Melanocyte of skin (primary cell): ENCODE results near the gene GOLGA3. TPM values are rescaled to one million over a fixed set of nuclear protein-coding genes. Genes with fewer than 3 reads are reported as not detected.

Source experiments
- small RNA-seq, 2 donors: library from RNA; depleted of rRNA; stranded (forward); fragments of <200 nt; gene quantifications; one replicate each; pipeline ENCODE3, GENCODE V24; 2012
- total RNA-seq, 2 donors: library from RNA; depleted of rRNA; stranded (reverse); fragments of >200 nt; gene quantifications; 2 replicates each; pipeline ENCODE4 v1.2.3, GENCODE V29; 2012

GOLGA3 gene, protein sequence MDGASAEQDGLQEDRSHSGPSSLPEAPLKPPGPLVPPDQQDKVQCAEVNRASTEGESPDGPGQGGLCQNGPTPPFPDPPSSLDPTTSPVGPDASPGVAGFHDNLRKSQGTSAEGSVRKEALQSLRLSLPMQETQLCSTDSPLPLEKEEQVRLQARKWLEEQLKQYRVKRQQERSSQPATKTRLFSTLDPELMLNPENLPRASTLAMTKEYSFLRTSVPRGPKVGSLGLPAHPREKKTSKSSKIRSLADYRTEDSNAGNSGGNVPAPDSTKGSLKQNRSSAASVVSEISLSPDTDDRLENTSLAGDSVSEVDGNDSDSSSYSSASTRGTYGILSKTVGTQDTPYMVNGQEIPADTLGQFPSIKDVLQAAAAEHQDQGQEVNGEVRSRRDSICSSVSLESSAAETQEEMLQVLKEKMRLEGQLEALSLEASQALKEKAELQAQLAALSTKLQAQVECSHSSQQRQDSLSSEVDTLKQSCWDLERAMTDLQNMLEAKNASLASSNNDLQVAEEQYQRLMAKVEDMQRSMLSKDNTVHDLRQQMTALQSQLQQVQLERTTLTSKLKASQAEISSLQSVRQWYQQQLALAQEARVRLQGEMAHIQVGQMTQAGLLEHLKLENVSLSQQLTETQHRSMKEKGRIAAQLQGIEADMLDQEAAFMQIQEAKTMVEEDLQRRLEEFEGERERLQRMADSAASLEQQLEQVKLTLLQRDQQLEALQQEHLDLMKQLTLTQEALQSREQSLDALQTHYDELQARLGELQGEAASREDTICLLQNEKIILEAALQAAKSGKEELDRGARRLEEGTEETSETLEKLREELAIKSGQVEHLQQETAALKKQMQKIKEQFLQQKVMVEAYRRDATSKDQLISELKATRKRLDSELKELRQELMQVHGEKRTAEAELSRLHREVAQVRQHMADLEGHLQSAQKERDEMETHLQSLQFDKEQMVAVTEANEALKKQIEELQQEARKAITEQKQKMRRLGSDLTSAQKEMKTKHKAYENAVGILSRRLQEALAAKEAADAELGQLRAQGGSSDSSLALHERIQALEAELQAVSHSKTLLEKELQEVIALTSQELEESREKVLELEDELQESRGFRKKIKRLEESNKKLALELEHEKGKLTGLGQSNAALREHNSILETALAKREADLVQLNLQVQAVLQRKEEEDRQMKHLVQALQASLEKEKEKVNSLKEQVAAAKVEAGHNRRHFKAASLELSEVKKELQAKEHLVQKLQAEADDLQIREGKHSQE (N-terminal part only)
- 10 to 100 TPM; 59.9 to 62.3 TPM for total RNA-seq

DNA sequence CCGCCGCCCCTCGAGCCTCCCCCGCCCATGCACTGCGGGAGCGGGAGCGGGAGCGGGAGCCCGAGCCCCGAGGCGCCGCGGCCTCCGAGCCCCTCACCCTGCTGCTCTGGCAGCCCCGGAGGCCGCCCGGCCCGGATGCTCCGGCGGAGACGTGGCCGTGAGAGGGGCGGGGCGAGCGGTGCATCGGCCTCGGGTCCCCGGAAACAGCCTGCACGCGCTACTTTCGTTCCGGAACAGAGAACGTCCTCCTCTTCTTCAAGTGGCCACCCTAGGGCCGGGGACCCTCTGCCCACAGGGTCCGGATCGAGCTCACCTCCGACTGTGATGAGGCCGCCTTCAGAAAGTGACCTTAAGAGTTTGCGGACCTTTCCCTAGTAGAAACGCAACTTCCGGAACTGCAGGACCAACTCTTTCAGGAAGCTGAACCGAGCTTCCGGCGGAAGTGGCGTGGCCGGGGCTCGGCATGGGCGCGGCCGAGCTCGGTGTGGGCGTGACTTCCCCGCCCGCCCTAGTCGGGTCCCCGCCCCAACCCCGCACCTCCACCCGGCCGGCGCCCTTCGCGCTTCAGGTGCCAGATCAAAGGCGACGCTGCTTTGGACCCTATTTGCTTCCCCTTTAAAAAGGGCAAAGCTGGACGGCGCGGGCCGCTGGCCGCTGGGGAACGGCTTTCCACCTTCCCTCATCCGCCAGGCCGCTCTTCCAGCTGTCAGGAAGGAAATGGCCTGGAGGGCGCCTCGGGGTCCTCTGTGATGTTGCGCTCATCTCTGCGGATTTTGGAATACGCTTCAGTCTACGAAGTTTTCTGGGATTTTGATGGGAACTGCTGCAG, at the start of gene GOLGA3:
TSS of gene GOLGA3 (minus strand) at position 164 of the 829 bp plus-strand sequence. CDS start 6,741 bp downstream, outside the sequence.

DNA sequence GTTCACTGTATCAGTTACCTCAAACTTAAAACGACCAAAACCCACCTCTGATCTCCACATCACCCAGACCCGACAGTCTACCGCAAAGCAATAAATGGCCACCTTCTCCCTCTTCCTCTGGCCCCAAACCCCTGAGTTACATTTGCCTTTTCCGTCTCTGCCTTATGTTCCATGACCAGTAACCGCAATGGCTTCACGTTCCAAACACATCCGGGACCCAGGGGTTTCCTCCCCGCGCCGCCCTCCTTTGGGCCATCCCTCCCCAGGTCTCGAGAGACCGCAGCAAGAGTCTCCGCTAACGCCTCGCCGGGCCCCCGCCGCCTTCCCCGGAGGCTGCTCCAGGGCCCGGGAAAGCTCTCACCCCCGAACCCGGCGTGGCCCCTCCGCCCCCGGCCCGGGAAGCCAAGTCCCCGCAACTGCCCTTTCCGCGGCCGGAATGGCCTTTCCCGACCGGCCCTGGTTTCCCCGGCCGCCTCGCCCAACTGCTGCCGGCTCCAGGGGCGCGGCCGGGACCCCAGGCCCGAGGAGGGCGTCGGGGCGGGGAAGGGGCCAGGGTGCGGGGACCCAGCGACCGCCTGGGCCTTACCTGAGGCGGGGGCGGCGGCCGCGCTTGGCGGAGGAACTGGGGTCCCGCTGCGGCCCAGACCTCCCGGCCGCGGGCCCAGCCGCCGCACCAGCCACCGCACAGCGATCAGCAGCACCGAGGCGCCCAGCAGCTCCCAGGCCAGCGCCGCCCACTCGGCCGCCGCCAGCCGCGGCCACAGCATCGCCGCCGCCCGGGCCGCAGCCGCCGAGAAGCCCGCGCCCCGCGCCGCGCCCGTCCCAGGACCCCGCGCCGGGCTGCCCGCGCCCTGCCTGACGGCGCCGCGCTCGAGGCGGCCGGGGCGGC, 67.4 kb downstream of the GOLGA3 start, which contains the start of gene ANKLE2:
TSS of gene ANKLE2 (minus strand) at position 801 of the 889 bp plus-strand sequence. CDS start at position 767, 34 bp downstream.

Small RNA genes lying within 50 kb of the gene (small RNA-seq; reads per million reads assigned to genes)
- gene RNA5SP379 = 0 to 0.04 reads per million in 2 donors

Other genes with a start within 250 kb of the GOLGA3 start
- gene LRCOL1, start 218.3 kb downstream of the GOLGA3 start, total RNA-seq = under 1 TPM in 1 of 2 donors, not detected in 1; 0.34 TPM
- not detected for gene P2RX2, start 210.1 kb downstream of the GOLGA3 start, total RNA-seq
- gene POLE, start 141.5 kb downstream of the GOLGA3 start, total RNA-seq = 10 to 100 TPM; 11.7 to 43.6 TPM
- gene PXMP2, start 141.3 kb downstream of the GOLGA3 start, total RNA-seq = 1 to 10 TPM; 6.0 to 8.6 TPM
- gene PGAM5, start 118.0 kb downstream of the GOLGA3 start, total RNA-seq = 10 to 100 TPM; 29.3 to 52.6 TPM
- gene ANKLE2, start 67.0 kb downstream of the GOLGA3 start, total RNA-seq = 10 to 100 TPM; 43.0 to 57.6 TPM
- gene CHFR, start 58.7 kb upstream of the GOLGA3 start, total RNA-seq = 10 to 100 TPM; 37.6 to 41.0 TPM
- 10 to 100 TPM in 1 of 2 donors, 1 to 10 TPM in 1; 6.5 to 10.3 TPM for gene ZNF605, start 127.4 kb upstream of the GOLGA3 start, total RNA-seq
- gene ZNF26, start 157.5 kb upstream of the GOLGA3 start, total RNA-seq = 10 to 100 TPM; 15.0 to 17.9 TPM
- gene ZNF84, start 208.6 kb upstream of the GOLGA3 start, total RNA-seq = 10 to 100 TPM; 13.7 to 15.8 TPM